HCT116 (cell line): ENCODE data around the gene PLSCR1. TPM values are rescaled to one million over a fixed set of nuclear protein-coding genes. Genes with fewer than 3 reads are reported as not detected.

Source experiments
- ATAC-seq: fragments of 200-7000 bp; cut with Tn5 transposase; 2 replicates; pipeline ENCODE4 v1.9.1; 2020; ENCODE audit warnings: mild to moderate bottlenecking, moderate library complexity
- BruUV-seq: library from RNA; stranded (reverse); fragments of 400-500 nt; replicated peaks from 2 replicates; lab custom pipeline; 2021; lab: Mats Ljungman, UMichigan
- CTCF ChIA-PET: fragments of 300-600 bp; sonication (Branson Sonifier 250); formaldehyde crosslinking; loops from one replicate; lab custom pipeline; 2021; ENCODE audit warnings: antibody characterized with exemption; lab: Charles Lee
- POLR2A ChIA-PET: fragments of 300-600, 350-600 bp; sonication (Branson Sonifier 250); formaldehyde crosslinking; loops from one replicate; lab custom pipeline; 2021; ENCODE audit warnings: antibody characterized with exemption; lab: Charles Lee
- RAD21 ChIA-PET, 2 experiments: fragments of 300-600 bp; sonication (Branson Sonifier 250); formaldehyde crosslinking; loops; one replicate each; lab custom pipeline; 2023; ENCODE audit warnings: low total read pairs in 2 of 2; ENCODE audit not compliant: uncharacterized antibody in 2 of 2, unreplicated experiment in 2 of 2, low non-redundant PET in 1 of 2; lab: Charles Lee
- DNase-seq: peaks from one replicate; pipeline ENCODE4 v3.0.0-alpha.2; 2010; ENCODE audit warnings: low read depth, low spot score
- H2AFZ ChIP-seq: fragments of 200-600 bp; shearing (Covaris generic), sonication (generic); 2 replicates; pipeline ENCODE4 v1.6.1; 2017; ENCODE audit warnings: low read depth, mixed run types, mixed read lengths, antibody characterized with exemption, low read length; ENCODE audit not compliant: poor library complexity, severe bottlenecking
- H3K27ac ChIP-seq: 2 replicates; pipeline ENCODE4 v1.5.1; 2012; ENCODE audit warnings: low read depth, low read length
- H3K27me3 ChIP-seq: fragments of 200-600 bp; sonication (generic); 2 replicates; pipeline ENCODE4 v1.6.1; 2016; ENCODE audit warnings: mixed run types, low read length, mixed read lengths; ENCODE audit not compliant: insufficient read depth
- H3K36me3 ChIP-seq, 2 experiments: fragments of 200-500 bp in 1 of 2; fragments of 200-600 bp in 1 of 2; sonication (Bioruptor generic) in 1 of 2; sonication (generic) in 1 of 2; 2 replicates each; pipeline versions ENCODE4 v1.5.1 to v1.6.1; 2014 to 2016; ENCODE audit warnings: low read length in 2 of 2, inconsistent platforms in 1 of 2, mixed read lengths in 1 of 2, mixed run types in 1 of 2; ENCODE audit not compliant: insufficient read depth in 2 of 2, control insufficient read depth in 1 of 2
- H3K4me1 ChIP-seq, 2 experiments: fragments of 200-600 bp in 1 of 2; sonication (generic) in 1 of 2; 2 replicates each; pipeline versions ENCODE4 v1.5.1 to v1.6.1; 2012 to 2017; ENCODE audit warnings: low read length in 2 of 2, inconsistent platforms in 1 of 2, mild to moderate bottlenecking in 1 of 2, mixed read lengths in 1 of 2, mixed run types in 1 of 2, moderate library complexity in 1 of 2; ENCODE audit not compliant: insufficient read depth in 2 of 2, control insufficient read depth in 1 of 2
- H3K4me2 ChIP-seq: fragments of 200-600 bp; sonication (generic); 2 replicates; pipeline ENCODE4 v1.6.1; 2017; ENCODE audit warnings: mixed run types, low read length, mixed read lengths
- H3K4me3 ChIP-seq, 2 experiments: fragments of 200-600 bp in 1 of 2; sonication (generic) in 1 of 2; replicated peaks in 1 of 2; 2 replicates each; pipeline ENCODE4 v1.5.1; 2011 to 2016; ENCODE audit warnings: low read length in 2 of 2, control low read depth in 1 of 2, low read depth in 1 of 2, mild to moderate bottlenecking in 1 of 2, mixed read lengths in 1 of 2, mixed run types in 1 of 2
- H3K79me2 ChIP-seq: fragments of 200-600 bp; sonication (generic); 2 replicates; pipeline ENCODE4 v1.6.1; 2017; ENCODE audit warnings: mild to moderate bottlenecking, mixed run types, low read length, moderate library complexity, mixed read lengths; ENCODE audit not compliant: insufficient read depth
- H3K9ac ChIP-seq: fragments of 200-600 bp; sonication (generic); 2 replicates; pipeline ENCODE4 v1.6.1; 2016; ENCODE audit warnings: low read length, mixed read lengths
- H3K9me2 ChIP-seq: fragments of 200-600 bp; sonication (generic), shearing (Covaris generic); 2 replicates; pipeline ENCODE4 v1.6.1; 2017; ENCODE audit warnings: mixed run types, mild to moderate bottlenecking, moderate library complexity; ENCODE audit not compliant: insufficient read depth
- H3K9me3 ChIP-seq, 2 experiments: fragments of 200-500 bp in 1 of 2; fragments of 200-600 bp in 1 of 2; sonication (Bioruptor generic) in 1 of 2; sonication (generic) in 1 of 2; 2 replicates each; pipeline ENCODE4 v1.6.1; 2014 to 2017; ENCODE audit warnings: low read length in 2 of 2, mixed read lengths in 2 of 2, inconsistent platforms in 1 of 2, low read depth in 1 of 2, mild to moderate bottlenecking in 1 of 2, mixed run types in 1 of 2, moderate library complexity in 1 of 2; ENCODE audit not compliant: control insufficient read depth in 1 of 2, insufficient read depth in 1 of 2
- H4K20me1 ChIP-seq: fragments of 200-600 bp; sonication (generic), shearing (Covaris generic); 2 replicates; pipeline ENCODE4 v1.6.1; 2017; ENCODE audit warnings: mixed run types, mild to moderate bottlenecking, moderate library complexity; ENCODE audit not compliant: insufficient read depth
- CBX3 ChIP-seq: IDR thresholded peaks from 2 replicates; pipeline ENCODE4 v1.6.1; 2012; ENCODE audit warnings: low read depth
- EGR1 ChIP-seq: IDR thresholded peaks from 2 replicates; pipeline ENCODE4 v1.6.1; 2012; ENCODE audit warnings: low read depth
- ELF1 ChIP-seq: IDR thresholded peaks from 2 replicates; pipeline ENCODE4 v1.6.1; 2012; ENCODE audit warnings: low read depth, borderline replicate concordance
- EZH2 ChIP-seq: fragments of 200-600 bp; sonication (generic); IDR thresholded peaks from 2 replicates; pipeline ENCODE4 v1.6.1; 2017; ENCODE audit warnings: antibody characterized with exemption, mixed run types
- FOSL1 ChIP-seq: IDR thresholded peaks from 2 replicates; pipeline ENCODE4 v1.6.1; 2012; ENCODE audit warnings: low read depth
- JUND ChIP-seq: IDR thresholded peaks from 2 replicates; pipeline ENCODE4 v1.6.1; 2012
- POLR2A ChIP-seq: IDR thresholded peaks from 2 replicates; pipeline ENCODE4 v1.7.0; 2011; ENCODE audit warnings: borderline replicate concordance; ENCODE audit not compliant: insufficient read depth, insufficient read length; ENCODE audit errors: extremely low read depth
- RAD21 ChIP-seq: IDR thresholded peaks from 2 replicates; pipeline ENCODE4 v1.6.1; 2012; ENCODE audit warnings: low read depth, mild to moderate bottlenecking
- SRF ChIP-seq: IDR thresholded peaks from 2 replicates; pipeline ENCODE4 v1.6.1; 2012; ENCODE audit warnings: low read depth
- TCF7L2 ChIP-seq: IDR thresholded peaks from 2 replicates; pipeline ENCODE4 v1.7.0; 2011; ENCODE audit warnings: borderline replicate concordance, inconsistent platforms; ENCODE audit not compliant: insufficient read depth, insufficient read length; ENCODE audit errors: extremely low read depth
- YY1 ChIP-seq: IDR thresholded peaks from 2 replicates; pipeline ENCODE4 v1.6.1; 2011; ENCODE audit warnings: low read length, low read depth, moderate library complexity, mild to moderate bottlenecking; ENCODE audit not compliant: insufficient replicate concordance; ENCODE audit errors: extremely low read depth
- ZFX ChIP-seq: fragments of 450-650 bp; IDR thresholded peaks from 2 replicates; pipeline ENCODE4 v1.6.1; 2017
- intact Hi-C: fragments of 100-400 bp; cut with micrococcal nuclease; formaldehyde crosslinking; loops from 2 replicates; pipeline ENCODE4 v1.10.0; 2022
- total RNA-seq: library from RNA; stranded (reverse); gene quantifications from one replicate; pipeline ENCODE4 v1.2.1, GENCODE V29; 2021; ENCODE audit not compliant: unreplicated experiment

The PLSCR1 gene
- total RNA-seq, 1 experiment from 2014 or later, result 44.2 TPM

DNA sequence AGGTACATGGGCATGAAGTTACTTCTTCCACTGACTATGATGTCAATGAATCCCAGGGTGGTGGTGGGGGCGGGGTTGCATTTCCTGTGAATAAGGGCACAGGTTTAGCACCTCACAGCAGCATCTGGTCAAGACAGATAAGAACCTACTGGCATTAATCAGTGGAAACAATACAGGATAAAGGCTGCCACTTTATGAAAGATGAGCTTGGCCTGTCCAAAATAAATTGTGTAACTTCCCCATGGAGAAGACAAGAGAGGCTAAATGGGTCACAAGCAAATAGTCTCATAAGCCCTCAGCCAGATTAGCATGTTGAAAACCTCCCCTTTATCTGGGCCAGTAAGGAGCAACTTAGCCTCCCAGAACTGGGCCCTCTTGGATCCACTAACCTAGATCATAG lies 47.7 kb downstream of the PLSCR1 start:
- POLR2A ChIA-PET, result no interaction called here
- no TSS peak for BruUV-seq
- no peak for DNase-seq

DNA sequence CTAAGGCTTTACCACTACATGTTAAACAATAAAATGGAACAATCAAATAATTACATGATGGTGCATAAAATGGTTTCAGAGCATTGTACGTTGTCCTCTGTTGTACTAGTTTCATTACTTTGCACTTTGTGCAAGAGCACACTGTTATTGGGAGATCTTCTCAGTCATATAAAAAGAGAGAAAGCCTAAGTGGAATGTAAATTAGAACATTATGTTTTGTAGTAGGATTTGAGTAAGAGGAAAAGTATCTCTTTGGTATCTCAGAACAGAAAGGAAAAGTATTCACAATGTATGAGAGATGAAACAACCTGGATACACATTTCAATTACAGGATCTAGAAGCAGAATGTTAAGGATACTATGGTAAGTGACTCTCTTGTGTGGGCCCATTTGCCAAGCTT lies 48.2 kb downstream of the PLSCR1 start:
- intact Hi-C loops, result no loop called here
- Histone ChIP-seq H3K4me1 (no peaks in the 10 kb centered on the region), H3K4me3 (no peak overlapping the region), H3K9me2 (peaks cover 3% of the 10 kb centered on the region; the same call in 1 of the 2 replicates), H2AFZ (no peak overlapping the region), H3K27me3 (no peaks in the 10 kb centered on the region), H3K36me3 (no peaks in the 10 kb centered on the region), H4K20me1 (no peaks in the 10 kb centered on the region), H3K9me3 (no peaks in the 10 kb centered on the region), H3K4me2 (no peak overlapping the region), H3K9ac (no peak overlapping the region), H3K79me2 (no peaks in the 10 kb centered on the region), H3K27ac (no peak overlapping the region)
- DNase-seq (no peak), ATAC-seq (no peak)
- TF ChIP-seq RAD21 (no peak), ELF1 (no peak), YY1 (no peak), EZH2 (no peak), EGR1 (no peak), FOSL1 (no peak), ZFX (no peak), JUND (no peak)
- RAD21 ChIA-PET, result no interaction called here
- CTCF ChIA-PET, result no interaction called here
- BruUV-seq, result no TSS peak
- POLR2A ChIA-PET, result no interaction called here

More for the DNA sequence above, 47.7 kb downstream of the PLSCR1 start:
- Histone ChIP-seq H3K27me3 (no peaks in the 10 kb centered on the region), H3K36me3 (no peaks in the 10 kb centered on the region), H4K20me1 (no peaks in the 10 kb centered on the region), H3K4me3 (no peak overlapping the region), H3K79me2 (no peaks in the 10 kb centered on the region), H3K27ac (no peak overlapping the region), H2AFZ (no peak overlapping the region), H3K4me1 (no peaks in the 10 kb centered on the region), H3K9me3 (no peaks in the 10 kb centered on the region), H3K9me2 (peaks cover 3% of the 10 kb centered on the region; the same call in 1 of the 2 replicates), H3K9ac (no peak overlapping the region), H3K4me2 (no peak overlapping the region)
- TF ChIP-seq POLR2A (no peak), RAD21 (no peak), TCF7L2 (no peak), SRF (no peak), CBX3 (no peak), JUND (no peak), EZH2 (no peak)
- ChIA-PET RAD21 (no interaction called here), CTCF (no interaction called here)
- ATAC-seq, result no peak
- intact Hi-C loops, result no loop called here
